GM10266 (cell line): ENCODE data around the gene MT1E.
"Not testable (repeated sequence)": the region's sequence is repeated elsewhere in the genome, so short reads cannot be mapped to it uniquely, and the experiment has no call there.

ENCODE experiments used
- DNase-seq: peaks from one replicate; pipeline ENCODE4 v3.0.0; 2012; ENCODE audit errors: extremely low spot score
- CTCF ChIP-seq: IDR thresholded peaks from 2 replicates; pipeline ENCODE4 v1.5.1; 2012; ENCODE audit warnings: mild to moderate bottlenecking, low read depth; ENCODE audit not compliant: control insufficient read depth, insufficient read depth; ENCODE audit errors: missing control alignments

MT1E gene

GRCh38 chr16:56625140-56625942 is at the start of gene MT1E:
Gene MT1E, plus strand, starts transcription at chr16:56625781. Its CDS starts 71 bp downstream, at chr16:56625852.
- TF ChIP-seq CTCF: no peak
- DNase-seq: no peak

DNA sequence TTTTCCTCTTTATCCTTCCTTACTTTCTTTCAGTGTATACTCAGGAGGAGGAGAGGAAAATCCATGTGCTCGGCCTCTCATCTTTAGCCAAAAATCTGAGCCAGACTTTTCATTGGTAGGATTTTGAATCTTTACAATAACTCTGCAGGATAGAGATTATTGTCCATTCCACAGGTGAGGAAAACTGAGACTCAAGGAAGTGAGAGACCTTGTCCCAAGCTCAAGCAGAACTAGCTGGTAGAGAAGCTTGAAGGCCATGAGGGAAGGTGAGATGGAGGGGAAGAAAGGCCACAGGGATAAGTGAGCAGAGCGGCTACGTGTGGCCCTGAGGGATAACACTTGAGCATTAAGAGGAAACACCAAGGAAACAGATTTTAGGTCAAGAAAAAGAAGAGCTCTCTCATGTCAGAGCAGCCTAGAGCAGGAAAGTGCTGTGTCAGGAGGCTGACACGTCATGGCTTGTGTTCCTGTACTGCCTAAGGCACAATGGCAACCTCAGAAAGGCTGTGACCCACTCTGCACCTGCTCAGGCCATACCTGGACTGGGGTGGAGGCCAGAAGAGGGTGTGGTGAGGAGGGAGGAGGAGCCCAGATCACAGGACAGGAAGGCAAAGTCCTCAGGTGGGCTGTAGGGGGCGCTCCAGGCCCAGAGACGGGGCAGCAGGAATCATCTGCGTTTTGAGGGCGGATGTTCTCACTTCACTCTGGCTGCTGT is 48.8 kb upstream of the MT1E start:
- DNase-seq: peak; percentile 85
- TF ChIP-seq CTCF: peak; percentile 84

DNA sequence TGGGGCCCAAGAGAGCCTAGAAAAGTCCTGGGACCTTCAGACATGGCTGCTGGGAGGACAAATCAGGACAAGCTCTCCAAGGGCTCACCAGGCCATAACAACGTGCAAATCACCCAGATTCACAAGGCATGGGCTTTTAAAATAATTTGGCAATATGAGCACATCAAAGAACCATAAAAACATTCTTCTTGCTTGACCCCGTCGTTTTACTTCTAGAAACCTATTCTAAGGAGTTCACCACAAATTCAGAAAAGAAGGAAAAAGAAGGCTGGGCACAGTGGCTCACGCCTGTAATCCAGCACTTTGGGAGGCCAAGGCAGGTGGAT is 48.3 kb upstream of the MT1E start:
- no peak for TF ChIP-seq CTCF
- DNase-seq: no peak

DNA sequence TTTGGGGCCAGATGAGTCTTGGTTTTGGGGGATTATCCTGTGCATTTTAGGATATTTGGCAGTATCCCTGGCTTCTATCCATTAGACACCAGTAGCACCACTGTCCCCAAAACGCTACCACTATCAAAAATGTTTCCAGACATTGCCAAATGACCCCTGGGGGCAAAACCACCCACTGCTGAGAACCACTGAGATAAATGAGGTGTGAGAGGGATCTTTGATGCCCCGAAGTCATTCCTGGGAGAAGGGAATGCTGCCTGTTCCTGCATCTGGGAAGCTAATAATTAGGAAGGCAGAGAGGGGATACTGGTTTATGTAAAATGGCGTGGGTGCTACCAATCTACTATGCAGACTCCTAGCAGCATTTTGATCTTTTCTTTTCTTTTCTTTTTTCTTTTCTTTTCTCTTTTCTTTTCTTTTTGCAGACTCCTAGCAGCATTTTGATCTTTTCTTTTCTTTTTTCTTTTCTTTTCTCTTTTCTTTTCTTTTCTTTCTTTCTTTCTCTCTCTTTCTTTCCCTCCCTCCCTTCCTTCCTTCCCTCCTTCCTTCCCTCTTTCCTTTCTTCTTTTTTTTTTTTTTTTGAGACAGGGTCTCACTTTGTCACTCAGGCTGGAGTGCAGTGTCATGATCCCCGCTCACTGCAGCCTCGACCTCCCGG is 45.1 kb upstream of the MT1E start:
- DNase-seq: no peak
- TF ChIP-seq CTCF: no peak

GRCh38 chr16:56582911-56583310 is 42.7 kb upstream of the MT1E start:
- not testable (repeated sequence) for DNase-seq

- DNase-seq: no peak
- no peak for TF ChIP-seq CTCF
Measured at GRCh38 chr16:56583351-56584168, 42.0 kb upstream of the MT1E start.

- no peak for DNase-seq
- TF ChIP-seq CTCF: no peak
Measured at GRCh38 chr16:56584276-56584675, 41.3 kb upstream of the MT1E start.
